ENCODE results near the gene OR5C1.

DNA sequence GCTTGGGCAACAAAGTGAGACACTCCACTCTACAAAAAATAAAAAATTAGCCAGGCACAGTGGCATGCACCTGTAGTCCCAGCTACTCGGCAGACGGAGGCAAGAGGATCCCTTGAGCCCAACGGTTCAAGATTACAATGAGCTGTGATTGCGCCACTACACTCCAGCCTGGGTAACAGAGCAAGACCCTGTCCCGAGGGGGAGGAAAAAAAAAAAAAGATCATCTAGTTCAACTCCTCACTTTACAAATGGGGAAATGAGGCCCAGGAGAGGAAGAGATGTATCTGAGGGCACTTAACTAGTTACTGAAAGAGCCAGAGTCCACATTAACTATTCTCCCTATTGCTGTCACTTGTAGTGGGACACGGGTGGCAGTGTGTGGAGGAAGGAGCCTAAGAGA lies 25.8 kb downstream of the OR5C1 start:
- no peak for TF ChIP-seq NFIC (IDR thresholded peaks at IDR 0.05)
- TF ChIP-seq, protein P1, sequence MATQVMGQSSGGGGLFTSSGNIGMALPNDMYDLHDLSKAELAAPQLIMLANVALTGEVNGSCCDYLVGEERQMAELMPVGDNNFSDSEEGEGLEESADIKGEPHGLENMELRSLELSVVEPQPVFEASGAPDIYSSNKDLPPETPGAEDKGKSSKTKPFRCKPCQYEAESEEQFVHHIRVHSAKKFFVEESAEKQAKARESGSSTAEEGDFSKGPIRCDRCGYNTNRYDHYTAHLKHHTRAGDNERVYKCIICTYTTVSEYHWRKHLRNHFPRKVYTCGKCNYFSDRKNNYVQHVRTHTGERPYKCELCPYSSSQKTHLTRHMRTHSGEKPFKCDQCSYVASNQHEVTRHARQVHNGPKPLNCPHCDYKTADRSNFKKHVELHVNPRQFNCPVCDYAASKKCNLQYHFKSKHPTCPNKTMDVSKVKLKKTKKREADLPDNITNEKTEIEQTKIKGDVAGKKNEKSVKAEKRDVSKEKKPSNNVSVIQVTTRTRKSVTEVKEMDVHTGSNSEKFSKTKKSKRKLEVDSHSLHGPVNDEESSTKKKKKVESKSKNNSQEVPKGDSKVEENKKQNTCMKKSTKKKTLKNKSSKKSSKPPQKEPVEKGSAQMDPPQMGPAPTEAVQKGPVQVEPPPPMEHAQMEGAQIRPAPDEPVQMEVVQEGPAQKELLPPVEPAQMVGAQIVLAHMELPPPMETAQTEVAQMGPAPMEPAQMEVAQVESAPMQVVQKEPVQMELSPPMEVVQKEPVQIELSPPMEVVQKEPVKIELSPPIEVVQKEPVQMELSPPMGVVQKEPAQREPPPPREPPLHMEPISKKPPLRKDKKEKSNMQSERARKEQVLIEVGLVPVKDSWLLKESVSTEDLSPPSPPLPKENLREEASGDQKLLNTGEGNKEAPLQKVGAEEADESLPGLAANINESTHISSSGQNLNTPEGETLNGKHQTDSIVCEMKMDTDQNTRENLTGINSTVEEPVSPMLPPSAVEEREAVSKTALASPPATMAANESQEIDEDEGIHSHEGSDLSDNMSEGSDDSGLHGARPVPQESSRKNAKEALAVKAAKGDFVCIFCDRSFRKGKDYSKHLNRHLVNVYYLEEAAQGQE (IDR thresholded peaks at IDR 0.05; ENCODE audit: low read depth) = no peak
- no peak for TF ChIP-seq CREB1 (IDR thresholded peaks at IDR 0.05; ENCODE audit: low read depth)
- TF ChIP-seq TEAD4 (IDR thresholded peaks at IDR 0.05) = no peak
- TF ChIP-seq RAD21 (IDR thresholded peaks at IDR 0.05; ENCODE audit: low read depth) = no peak
- no peak for TF ChIP-seq TAF1 (IDR thresholded peaks at IDR 0.05; ENCODE audit: low read depth)
- no peak for TF ChIP-seq TCF12 (IDR thresholded peaks at IDR 0.05; ENCODE audit: low read depth)
- no peak for TF ChIP-seq YY1 (IDR thresholded peaks at IDR 0.05; ENCODE audit: low read depth)
